ENCODE results near the gene PSEN2.
"Not testable (repeated sequence)": the region's sequence is repeated elsewhere in the genome, so short reads cannot be mapped to it uniquely, and the experiment has no call there.

Gene PSEN2

GRCh38 chr1:226916497-226916896 is 46.1 kb downstream of the PSEN2 start:
- DNase-seq (ENCODE audit: low spot score) = no peak

GRCh38 chr1:226919587-226919986 is 49.2 kb downstream of the PSEN2 start:
- DNase-seq (ENCODE audit: low spot score) = no peak

GRCh38 chr1:226919995-226920394 is 49.6 kb downstream of the PSEN2 start:
- DNase-seq (ENCODE audit: low spot score) = no peak

GRCh38 chr1:226920446-226920894 is 50.1 kb downstream of the PSEN2 start:
- DNase-seq (ENCODE audit: low spot score) = no peak

GRCh38 chr1:226921504-226921903 is 51.1 kb downstream of the PSEN2 start:
- no peak for DNase-seq (ENCODE audit: low spot score)

- not testable (repeated sequence) for DNase-seq (ENCODE audit: low spot score)
Measured at GRCh38 chr1:226929260-226930111, 59.1 kb downstream of the PSEN2 start.

GRCh38 chr1:226934483-226935237 is 64.2 kb downstream of the PSEN2 start:
- DNase-seq (ENCODE audit: low spot score) = no peak

GRCh38 chr1:226937940-226938725 is 67.7 kb downstream of the PSEN2 start:
- no peak for DNase-seq (ENCODE audit: low spot score)

GRCh38 chr1:226938903-226939437 is 68.6 kb downstream of the PSEN2 start:
- DNase-seq (ENCODE audit: low spot score) = peak; percentile 42

GRCh38 chr1:226939438-226940028 is 69.1 kb downstream of the PSEN2 start:
- peak; percentile 54 for DNase-seq (ENCODE audit: low spot score)

- DNase-seq (ENCODE audit: low spot score) = peak; percentile 100
Measured at GRCh38 chr1:226940029-226940805, 69.8 kb downstream of the PSEN2 start, which contains the start of gene COQ8A. Gene COQ8A (plus strand): TSS chr1:226940294. CDS start chr1:226961386, 21,092 bp downstream.

GRCh38 chr1:226940806-226941067 is 70.3 kb downstream of the PSEN2 start:
- no peak for DNase-seq (ENCODE audit: low spot score)

GRCh38 chr1:226942392-226942791 is 72.0 kb downstream of the PSEN2 start:
- no peak for DNase-seq (ENCODE audit: low spot score)

- DNase-seq (ENCODE audit: low spot score) = no peak
Measured at GRCh38 chr1:226943156-226943555, 72.7 kb downstream of the PSEN2 start.

- no peak for DNase-seq (ENCODE audit: low spot score)
Measured at GRCh38 chr1:226943927-226944326, 73.5 kb downstream of the PSEN2 start.

- DNase-seq (ENCODE audit: low spot score) = peak; percentile 63
Measured at GRCh38 chr1:226945106-226945857, 74.9 kb downstream of the PSEN2 start.
